ENCODE results near the gene IL32. TPM values are rescaled to one million over a fixed set of nuclear protein-coding genes. Genes with fewer than 3 reads are reported as not detected.
A peak's percentile ranks its signal among the peaks of the same experiment; 100 is the strongest.

Gene IL32
- polyA plus RNA-seq, 2 of the 4 experiments (the other 2 are of a cell fraction): 8.9 to 20.2 TPM

DNA sequence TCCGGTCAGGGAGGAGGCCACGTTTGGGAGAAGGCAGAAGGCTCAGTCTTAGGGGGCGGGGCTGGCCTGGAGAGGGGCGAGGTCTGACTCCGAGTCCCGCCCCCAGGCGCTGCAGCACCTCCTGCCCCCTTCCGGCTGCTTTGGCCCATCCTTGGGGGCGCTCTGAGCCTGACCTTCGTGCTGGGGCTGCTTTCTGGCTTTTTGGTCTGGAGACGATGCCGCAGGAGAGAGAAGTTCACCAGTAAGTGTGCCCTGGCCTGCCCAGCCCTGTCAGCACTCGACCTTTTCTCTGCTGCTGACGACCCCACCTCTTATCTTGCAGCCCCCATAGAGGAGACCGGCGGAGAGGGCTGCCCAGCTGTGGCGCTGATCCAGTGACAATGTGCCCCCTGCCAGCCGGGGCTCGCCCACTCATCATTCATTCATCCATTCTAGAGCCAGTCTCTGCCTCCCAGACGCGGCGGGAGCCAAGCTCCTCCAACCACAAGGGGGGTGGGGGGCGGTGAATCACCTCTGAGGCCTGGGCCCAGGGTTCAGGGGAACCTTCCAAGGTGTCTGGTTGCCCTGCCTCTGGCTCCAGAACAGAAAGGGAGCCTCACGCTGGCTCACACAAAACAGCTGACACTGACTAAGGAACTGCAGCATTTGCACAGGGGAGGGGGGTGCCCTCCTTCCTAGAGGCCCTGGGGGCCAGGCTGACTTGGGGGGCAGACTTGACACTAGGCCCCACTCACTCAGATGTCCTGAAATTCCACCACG is 43.8 kb upstream of the IL32 start (continued):
- TF ChIP-seq, protein P1, sequence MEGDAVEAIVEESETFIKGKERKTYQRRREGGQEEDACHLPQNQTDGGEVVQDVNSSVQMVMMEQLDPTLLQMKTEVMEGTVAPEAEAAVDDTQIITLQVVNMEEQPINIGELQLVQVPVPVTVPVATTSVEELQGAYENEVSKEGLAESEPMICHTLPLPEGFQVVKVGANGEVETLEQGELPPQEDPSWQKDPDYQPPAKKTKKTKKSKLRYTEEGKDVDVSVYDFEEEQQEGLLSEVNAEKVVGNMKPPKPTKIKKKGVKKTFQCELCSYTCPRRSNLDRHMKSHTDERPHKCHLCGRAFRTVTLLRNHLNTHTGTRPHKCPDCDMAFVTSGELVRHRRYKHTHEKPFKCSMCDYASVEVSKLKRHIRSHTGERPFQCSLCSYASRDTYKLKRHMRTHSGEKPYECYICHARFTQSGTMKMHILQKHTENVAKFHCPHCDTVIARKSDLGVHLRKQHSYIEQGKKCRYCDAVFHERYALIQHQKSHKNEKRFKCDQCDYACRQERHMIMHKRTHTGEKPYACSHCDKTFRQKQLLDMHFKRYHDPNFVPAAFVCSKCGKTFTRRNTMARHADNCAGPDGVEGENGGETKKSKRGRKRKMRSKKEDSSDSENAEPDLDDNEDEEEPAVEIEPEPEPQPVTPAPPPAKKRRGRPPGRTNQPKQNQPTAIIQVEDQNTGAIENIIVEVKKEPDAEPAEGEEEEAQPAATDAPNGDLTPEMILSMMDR (IDR thresholded peaks at IDR 0.05): peak; percentile 31; the same call in 1 of the 3 replicates
- TF ChIP-seq EHF (CRISPR knock-in tag; IDR thresholded peaks at IDR 0.05) (peak; percentile 15; the same call in 1 of the 2 replicates), ESRRA (IDR thresholded peaks at IDR 0.05; ENCODE audit: borderline replicate concordance, low read length) (no peak; the same call in 1 of the 2 replicates), FOXS1 (CRISPR knock-in tag; IDR thresholded peaks at IDR 0.05) (no peak), GATA3 (IDR thresholded peaks at IDR 0.05; ENCODE audit: borderline replicate concordance) (peak; percentile 53; the same call in 1 of the 2 replicates), MYC (IDR thresholded peaks at IDR 0.05; ENCODE audit: borderline replicate concordance, low read length) (no peak), POLR2A (IDR thresholded peaks at IDR 0.05; ENCODE audit: low read length) (peak; percentile 19)
- TF ChIP-seq, protein P2, sequence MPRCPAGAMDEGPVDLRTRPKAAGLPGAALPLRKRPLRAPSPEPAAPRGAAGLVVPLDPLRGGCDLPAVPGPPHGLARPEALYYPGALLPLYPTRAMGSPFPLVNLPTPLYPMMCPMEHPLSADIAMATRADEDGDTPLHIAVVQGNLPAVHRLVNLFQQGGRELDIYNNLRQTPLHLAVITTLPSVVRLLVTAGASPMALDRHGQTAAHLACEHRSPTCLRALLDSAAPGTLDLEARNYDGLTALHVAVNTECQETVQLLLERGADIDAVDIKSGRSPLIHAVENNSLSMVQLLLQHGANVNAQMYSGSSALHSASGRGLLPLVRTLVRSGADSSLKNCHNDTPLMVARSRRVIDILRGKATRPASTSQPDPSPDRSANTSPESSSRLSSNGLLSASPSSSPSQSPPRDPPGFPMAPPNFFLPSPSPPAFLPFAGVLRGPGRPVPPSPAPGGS (IDR thresholded peaks at IDR 0.05): peak; percentile 24; the same call in 1 of the 3 replicates

DNA sequence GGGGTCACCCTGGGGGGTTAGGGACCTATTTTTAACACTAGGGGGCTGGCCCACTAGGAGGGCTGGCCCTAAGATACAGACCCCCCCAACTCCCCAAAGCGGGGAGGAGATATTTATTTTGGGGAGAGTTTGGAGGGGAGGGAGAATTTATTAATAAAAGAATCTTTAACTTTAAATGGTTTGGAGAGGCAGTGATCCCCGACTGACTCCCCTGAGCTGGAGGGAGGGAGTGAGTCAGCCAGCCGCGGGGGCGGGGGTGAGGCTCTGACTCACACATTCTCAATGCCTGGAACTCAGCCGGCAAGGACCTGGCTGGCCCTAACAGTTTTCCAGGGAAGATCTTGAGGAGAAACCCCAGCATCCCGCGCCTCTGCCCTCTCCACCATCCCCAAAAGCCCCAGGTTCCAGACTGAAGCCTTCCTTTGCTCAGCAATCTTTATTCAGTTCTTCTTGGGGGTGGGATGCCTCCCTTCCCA is 43.2 kb upstream of the IL32 start:
- peak overlapping the region; percentile 98 to 100 for H3K27ac ChIP-seq
- ChIA-PET CTCF (interaction anchor here (0.7 to 6.6 kb wide), 6 partner anchors 9 to 1645 kb away, joined by 3 to 112 read pairs (median 6); no protein-coding TSS in a partner anchor), POLR2A (interaction anchor here (0.6 to 6.2 kb wide), 8 partner anchors 9 to 57 kb away, joined by 3 to 107 read pairs (median 8); no protein-coding TSS in a partner anchor)
- peak; percentile 21 to 46 for ATAC-seq
- peak; percentile 84 to 93 for DNase-seq (ENCODE audit: low read depth in 1 of 2, low spot score in 1 of 2)
- no peaks in the 10 kb centered on the region for H3K9me3 ChIP-seq
- H3K4me3 ChIP-seq: peak overlapping the region; percentile 93
- WGBS (ENCODE audit: missing lambda C conversion rate): under 1% methylated on average over 8 of the region's 8 CpGs
- peak; percentile 18 for FAIRE-seq
- H3K4me2 ChIP-seq: peak overlapping the region; percentile 89
- H3K4me1 ChIP-seq: peaks cover 24% of the 10 kb centered on the region
- TF ChIP-seq RCOR1 (IDR thresholded peaks at IDR 0.05; ENCODE audit: low read depth, low read length) (no peak), KDM1A (IDR thresholded peaks at IDR 0.05; ENCODE audit: low read depth) (no peak), SMC3 (IDR thresholded peaks at IDR 0.05) (no peak), POLR2A (IDR thresholded peaks at IDR 0.05; ENCODE audit: low read length) (no peak), CBX2 (IDR thresholded peaks at IDR 0.05; ENCODE audit: borderline replicate concordance, low read depth) (no peak), ZFP36 (IDR thresholded peaks at IDR 0.05; ENCODE audit: borderline replicate concordance, partially characterized antibody) (no peak), CBX8 (IDR thresholded peaks at IDR 0.05) (no peak), FOSL2 (IDR thresholded peaks at IDR 0.05) (peak; percentile 96), FOSL2 (CRISPR knock-in tag; IDR thresholded peaks at IDR 0.05) (peak; percentile 99), ZSCAN20 (CRISPR knock-in tag; IDR thresholded peaks at IDR 0.05) (no peak), RARB (CRISPR knock-in tag; IDR thresholded peaks at IDR 0.05) (peak; percentile 29; the same call in 1 of the 2 replicates), ZNF302 (CRISPR knock-in tag; IDR thresholded peaks at IDR 0.05) (no peak)
- TF ChIP-seq, protein P2 (IDR thresholded peaks at IDR 0.05): no peak; the same call in 2 of the 3 replicates
- TF ChIP-seq, protein P3, sequence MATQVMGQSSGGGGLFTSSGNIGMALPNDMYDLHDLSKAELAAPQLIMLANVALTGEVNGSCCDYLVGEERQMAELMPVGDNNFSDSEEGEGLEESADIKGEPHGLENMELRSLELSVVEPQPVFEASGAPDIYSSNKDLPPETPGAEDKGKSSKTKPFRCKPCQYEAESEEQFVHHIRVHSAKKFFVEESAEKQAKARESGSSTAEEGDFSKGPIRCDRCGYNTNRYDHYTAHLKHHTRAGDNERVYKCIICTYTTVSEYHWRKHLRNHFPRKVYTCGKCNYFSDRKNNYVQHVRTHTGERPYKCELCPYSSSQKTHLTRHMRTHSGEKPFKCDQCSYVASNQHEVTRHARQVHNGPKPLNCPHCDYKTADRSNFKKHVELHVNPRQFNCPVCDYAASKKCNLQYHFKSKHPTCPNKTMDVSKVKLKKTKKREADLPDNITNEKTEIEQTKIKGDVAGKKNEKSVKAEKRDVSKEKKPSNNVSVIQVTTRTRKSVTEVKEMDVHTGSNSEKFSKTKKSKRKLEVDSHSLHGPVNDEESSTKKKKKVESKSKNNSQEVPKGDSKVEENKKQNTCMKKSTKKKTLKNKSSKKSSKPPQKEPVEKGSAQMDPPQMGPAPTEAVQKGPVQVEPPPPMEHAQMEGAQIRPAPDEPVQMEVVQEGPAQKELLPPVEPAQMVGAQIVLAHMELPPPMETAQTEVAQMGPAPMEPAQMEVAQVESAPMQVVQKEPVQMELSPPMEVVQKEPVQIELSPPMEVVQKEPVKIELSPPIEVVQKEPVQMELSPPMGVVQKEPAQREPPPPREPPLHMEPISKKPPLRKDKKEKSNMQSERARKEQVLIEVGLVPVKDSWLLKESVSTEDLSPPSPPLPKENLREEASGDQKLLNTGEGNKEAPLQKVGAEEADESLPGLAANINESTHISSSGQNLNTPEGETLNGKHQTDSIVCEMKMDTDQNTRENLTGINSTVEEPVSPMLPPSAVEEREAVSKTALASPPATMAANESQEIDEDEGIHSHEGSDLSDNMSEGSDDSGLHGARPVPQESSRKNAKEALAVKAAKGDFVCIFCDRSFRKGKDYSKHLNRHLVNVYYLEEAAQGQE (IDR thresholded peaks at IDR 0.05): no peak
- TF ChIP-seq, protein P1 (IDR thresholded peaks at IDR 0.05): no peak
- TF ChIP-seq, protein P4, sequence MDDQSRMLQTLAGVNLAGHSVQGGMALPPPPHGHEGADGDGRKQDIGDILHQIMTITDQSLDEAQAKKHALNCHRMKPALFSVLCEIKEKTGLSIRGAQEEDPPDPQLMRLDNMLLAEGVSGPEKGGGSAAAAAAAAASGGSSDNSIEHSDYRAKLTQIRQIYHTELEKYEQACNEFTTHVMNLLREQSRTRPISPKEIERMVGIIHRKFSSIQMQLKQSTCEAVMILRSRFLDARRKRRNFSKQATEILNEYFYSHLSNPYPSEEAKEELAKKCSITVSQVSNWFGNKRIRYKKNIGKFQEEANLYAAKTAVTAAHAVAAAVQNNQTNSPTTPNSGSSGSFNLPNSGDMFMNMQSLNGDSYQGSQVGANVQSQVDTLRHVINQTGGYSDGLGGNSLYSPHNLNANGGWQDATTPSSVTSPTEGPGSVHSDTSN (IDR thresholded peaks at IDR 0.05): peak; percentile 69; the same call in 1 of the 2 replicates
- TF ChIP-seq, protein P5, sequence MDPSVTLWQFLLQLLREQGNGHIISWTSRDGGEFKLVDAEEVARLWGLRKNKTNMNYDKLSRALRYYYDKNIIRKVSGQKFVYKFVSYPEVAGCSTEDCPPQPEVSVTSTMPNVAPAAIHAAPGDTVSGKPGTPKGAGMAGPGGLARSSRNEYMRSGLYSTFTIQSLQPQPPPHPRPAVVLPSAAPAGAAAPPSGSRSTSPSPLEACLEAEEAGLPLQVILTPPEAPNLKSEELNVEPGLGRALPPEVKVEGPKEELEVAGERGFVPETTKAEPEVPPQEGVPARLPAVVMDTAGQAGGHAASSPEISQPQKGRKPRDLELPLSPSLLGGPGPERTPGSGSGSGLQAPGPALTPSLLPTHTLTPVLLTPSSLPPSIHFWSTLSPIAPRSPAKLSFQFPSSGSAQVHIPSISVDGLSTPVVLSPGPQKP (IDR thresholded peaks at IDR 0.05; ENCODE audit: low read depth, low read length): no peak
- TF ChIP-seq, protein P6, sequence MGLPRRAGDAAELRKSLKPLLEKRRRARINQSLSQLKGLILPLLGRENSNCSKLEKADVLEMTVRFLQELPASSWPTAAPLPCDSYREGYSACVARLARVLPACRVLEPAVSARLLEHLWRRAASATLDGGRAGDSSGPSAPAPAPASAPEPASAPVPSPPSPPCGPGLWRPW (IDR thresholded peaks at IDR 0.05): no peak

All from A549 (cell line).